SKM-1 treated with dmso at 0.1 percent for 144 hours (cell line): ENCODE results near the gene TTN.

ENCODE experiments used
- DNase-seq: peaks from one replicate; lab custom pipeline; 2025; ENCODE audit not compliant: unreplicated experiment; lab: John Stamatoyannopoulos, UW

The TTN gene

GRCh38 chr2:178756343-178756742, 50.9 kb downstream of the TTN start:
- no peak for DNase-seq

- no peak for DNase-seq
Measured at GRCh38 chr2:178747767-178748166, 59.5 kb downstream of the TTN start.

DNA sequence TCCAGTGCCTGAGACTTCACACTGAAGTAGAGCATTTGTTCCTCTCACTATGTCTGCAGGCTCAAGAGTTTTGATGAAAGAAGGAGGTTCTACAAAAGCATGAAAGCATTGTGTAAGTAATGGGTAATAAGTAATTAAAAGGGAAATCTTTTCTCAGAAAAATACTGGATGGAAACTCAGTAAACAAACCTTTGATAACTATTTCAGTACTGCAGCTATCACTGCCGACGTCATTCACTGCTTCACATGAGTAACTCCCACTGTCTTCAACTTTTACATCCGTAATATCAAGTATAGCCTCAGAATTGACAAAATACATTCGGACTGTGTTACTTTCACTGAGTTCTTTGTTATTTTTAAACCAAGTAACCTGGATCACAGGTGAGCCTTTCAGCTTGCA, 72.7 kb downstream of the TTN start:
- DNase-seq = no peak

DNA sequence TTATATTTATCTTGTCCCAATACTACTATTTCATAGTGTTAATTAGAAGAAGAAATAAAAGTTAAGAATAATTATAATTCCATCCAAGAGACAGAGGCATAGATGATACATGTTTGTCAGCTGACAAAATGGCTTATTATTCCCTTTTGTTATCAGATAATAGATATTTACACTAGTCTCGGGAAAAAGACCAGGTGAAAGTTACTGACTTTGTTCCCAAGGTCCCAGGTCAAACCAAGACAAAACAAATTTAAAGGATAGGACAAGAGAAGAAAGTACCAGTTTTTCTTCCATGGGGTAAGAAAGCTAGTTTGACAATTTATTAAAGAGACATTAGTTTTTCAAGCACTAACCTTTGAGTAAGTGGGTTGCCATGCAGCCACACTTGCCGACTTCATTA, 73.2 kb downstream of the TTN start:
- DNase-seq = no peak

GRCh38 chr2:178732913-178733312, 74.3 kb downstream of the TTN start:
- DNase-seq = no peak

- no peak for DNase-seq
Measured at GRCh38 chr2:178731300-178731699, 75.9 kb downstream of the TTN start.

DNA sequence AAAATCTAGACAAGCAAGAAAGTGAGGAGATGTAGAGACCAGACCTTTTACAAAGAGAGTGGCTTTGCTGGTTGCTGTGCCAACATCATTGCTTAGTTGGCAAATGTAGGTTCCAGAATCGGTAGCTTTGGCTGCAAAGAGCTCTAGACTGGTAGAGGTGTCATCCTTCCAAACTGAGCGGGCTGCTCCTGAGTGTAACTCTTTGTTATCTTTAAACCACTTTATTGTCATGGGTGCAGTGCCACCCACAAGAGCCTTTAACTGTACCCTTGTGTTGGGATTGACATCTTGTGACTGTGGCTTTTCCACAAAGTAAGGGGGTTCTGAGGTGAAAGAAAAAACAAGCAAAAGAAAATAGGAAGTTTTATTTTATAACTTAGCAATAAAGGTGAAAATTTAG, 77.2 kb downstream of the TTN start:
- DNase-seq = no peak

DNA sequence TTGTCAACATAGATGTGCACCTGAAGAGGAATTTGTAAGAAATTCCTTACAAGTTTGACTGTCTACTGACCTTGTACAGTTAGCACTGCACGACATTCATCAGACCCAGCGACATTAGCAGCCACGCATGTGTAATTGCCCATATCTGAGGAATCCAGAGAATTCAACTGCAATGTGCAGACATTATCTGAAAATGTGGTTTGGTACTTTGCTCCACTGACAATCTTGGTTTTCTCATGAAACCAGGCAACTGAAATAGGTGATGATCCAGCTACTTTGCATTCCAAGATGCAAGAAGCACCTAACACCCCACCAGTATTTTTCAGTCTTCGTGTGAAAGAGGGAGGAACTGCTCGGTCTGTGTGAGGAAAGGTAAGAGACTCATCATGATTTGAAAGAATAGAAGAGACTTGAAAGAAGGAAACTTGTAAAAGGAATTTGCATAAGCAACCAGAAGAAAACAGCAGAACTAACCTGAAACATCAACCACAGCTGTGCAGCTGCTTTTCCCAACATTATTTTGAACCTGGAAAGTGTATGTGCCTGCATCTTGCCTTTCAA, 83.4 kb downstream of the TTN start:
- DNase-seq = no peak

GRCh38 chr2:178722296-178722695, 84.9 kb downstream of the TTN start:
- DNase-seq = no peak

- no peak for DNase-seq
Measured at GRCh38 chr2:178718988-178719387, 88.2 kb downstream of the TTN start.

GRCh38 chr2:178718283-178718682, 88.9 kb downstream of the TTN start:
- DNase-seq = no peak

GRCh38 chr2:178716394-178716793, 90.8 kb downstream of the TTN start:
- DNase-seq = no peak

GRCh38 chr2:178715366-178715765, 91.9 kb downstream of the TTN start:
- no peak for DNase-seq

- DNase-seq = no peak
Measured at GRCh38 chr2:178707476-178707875, 99.7 kb downstream of the TTN start.

DNA sequence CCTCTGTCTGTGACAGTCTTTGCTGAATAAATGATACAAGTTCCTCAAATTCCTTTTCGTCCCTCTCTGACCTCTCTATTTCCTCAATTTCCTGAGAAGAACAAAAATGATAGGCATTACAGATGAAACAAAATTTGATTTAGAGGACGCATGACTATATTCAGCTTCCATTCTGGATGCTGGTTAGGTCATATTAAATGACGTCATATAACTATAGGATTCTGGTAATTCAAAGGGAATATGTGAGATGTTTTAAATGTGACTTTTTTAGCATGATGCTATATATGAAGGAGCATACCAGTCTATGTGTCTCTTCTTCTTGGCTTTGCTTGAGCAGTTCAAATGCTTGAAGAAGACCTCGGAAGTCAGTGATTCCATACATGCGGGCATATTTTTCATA, 102.3 kb downstream of the TTN start:
- no peak for DNase-seq

DNA sequence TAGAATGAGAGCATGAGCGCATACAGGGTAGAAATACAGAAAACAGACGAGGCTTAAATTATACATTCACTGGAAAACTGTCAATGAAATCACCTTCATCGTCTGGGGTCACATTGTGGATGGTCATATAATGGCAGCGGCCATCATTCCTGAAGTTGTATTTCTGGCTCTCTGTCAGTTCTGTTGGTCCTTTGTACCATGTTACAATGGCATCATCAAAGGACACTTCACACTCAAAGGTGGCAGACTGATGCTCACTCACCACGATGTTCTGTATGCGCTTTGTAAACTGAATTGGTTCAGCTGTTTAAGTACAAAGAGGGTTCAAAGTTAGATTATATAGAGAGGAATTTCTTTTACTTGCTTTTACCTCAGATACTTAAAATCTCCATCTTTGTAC, 104.9 kb downstream of the TTN start:
- DNase-seq = no peak

DNA sequence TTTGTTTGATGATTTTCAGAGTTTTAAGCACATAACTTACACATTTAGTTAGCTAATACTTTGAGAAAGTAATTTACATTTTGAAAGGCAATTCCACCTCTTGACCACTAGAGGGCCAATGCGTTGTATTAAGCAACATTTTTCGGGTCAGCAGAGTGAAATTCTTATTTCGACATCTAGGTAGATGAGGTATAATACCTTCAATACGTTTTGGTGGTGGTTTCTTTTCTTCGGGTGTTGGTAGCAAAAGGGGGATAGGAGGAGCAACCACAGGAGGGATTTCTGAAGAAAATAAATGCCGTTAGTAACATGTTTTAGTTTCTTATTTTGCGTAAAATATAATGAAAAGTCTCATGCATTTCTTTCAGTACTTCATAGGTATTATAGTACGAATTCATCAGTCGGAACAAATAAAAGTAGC, 106.3 kb downstream of the TTN start:
- peak; percentile 53 for DNase-seq

GRCh38 chr2:178700136-178700535, 107.1 kb downstream of the TTN start:
- no peak for DNase-seq

- no peak for DNase-seq
Measured at GRCh38 chr2:178692845-178693244, 114.4 kb downstream of the TTN start.

DNA sequence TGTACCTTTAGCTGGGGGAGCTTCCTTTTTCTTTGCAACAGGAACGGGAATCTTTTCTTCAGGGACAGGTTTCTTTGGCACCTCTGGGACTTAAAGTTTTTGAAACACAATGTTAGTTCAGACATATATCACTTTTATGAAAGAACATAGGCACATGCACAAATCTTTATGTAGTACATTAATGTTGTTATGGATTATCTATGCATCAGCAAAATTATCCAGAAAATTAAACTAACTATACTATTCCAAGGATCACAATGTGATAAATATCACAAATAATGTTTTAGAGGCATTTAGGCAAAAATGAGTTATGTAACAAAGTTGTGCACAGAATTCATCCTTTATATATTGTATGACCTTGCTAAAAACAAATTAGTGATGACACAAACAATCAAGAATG, 117.4 kb downstream of the TTN start:
- no peak for DNase-seq

DNA sequence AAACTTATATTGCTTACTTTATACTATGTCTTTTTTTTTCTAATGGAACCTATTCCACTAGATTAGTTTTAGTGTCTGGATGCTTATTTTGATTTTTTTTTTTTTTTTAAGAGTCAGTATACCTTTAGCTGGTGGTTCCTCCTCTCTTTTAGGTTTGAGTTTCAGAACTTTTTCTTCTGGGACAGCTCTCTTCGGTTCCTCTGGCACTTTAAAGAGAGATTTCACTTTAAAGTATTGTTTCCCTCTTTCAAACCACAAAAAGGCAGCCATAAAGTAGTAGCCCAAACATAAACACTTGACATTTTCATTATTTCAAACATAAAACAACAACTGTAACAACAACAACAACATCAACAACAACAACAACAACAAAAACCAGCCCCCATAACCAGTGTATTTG, 123.3 kb downstream of the TTN start:
- no peak for DNase-seq

- DNase-seq = no peak
Measured at GRCh38 chr2:178681081-178681480, 126.1 kb downstream of the TTN start.

DNA sequence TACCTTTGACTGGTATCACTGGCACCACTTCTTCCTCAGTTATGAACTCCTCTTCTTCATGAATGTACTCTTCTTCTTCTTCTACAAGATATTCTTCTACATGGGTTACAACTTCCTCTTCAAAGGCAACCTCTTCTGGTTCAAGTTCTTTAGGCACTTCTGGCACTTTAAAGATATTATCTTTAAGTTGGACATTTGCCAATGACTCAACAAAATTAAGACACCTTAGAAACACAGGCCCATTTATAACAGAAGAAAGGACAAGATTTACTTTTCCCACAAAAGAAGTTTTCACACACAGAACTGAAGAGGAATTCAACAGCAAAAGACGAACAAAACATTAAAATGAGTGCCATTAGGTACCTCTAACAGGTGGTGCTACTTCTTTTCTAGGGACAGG, 127.3 kb downstream of the TTN start:
- DNase-seq = no peak

- DNase-seq = peak; percentile 47
Measured at GRCh38 chr2:178677599-178677998, 129.6 kb downstream of the TTN start.
